ENCODE data around the gene GRIN3B. TPM values are rescaled to one million over a fixed set of nuclear protein-coding genes. Genes with fewer than 3 reads are reported as not detected.

GRIN3B gene
- total and polyA plus RNA-seq, 2 of the 4 experiments (the other 2 are of a cell fraction) = under 0.01 to 0.91 TPM

GRCh38 chr19:1041272-1041834 lies 41.1 kb downstream of the GRIN3B start:
- intact Hi-C loops (cut with micrococcal nuclease) = loop anchor here (2.0 kb wide), 2 partner anchors 53 to 61 kb away; partner anchors contain the start of genes GPX4 and POLR2E
- peak; percentile 1 for ATAC-seq (ENCODE audit: low read depth)

More at GRCh38 chr19:1041272-1041834, 41.1 kb downstream of the GRIN3B start:
- TF ChIP-seq RCOR1 (IDR thresholded peaks at IDR 0.05; ENCODE audit: insufficient replicate concordance, low read length) = peak; percentile 25
- TF ChIP-seq, protein P1, sequence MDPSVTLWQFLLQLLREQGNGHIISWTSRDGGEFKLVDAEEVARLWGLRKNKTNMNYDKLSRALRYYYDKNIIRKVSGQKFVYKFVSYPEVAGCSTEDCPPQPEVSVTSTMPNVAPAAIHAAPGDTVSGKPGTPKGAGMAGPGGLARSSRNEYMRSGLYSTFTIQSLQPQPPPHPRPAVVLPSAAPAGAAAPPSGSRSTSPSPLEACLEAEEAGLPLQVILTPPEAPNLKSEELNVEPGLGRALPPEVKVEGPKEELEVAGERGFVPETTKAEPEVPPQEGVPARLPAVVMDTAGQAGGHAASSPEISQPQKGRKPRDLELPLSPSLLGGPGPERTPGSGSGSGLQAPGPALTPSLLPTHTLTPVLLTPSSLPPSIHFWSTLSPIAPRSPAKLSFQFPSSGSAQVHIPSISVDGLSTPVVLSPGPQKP (IDR thresholded peaks at IDR 0.05; ENCODE audit: borderline replicate concordance, low read depth, low read length) = no peak
- whole genome bisulfite sequencing, 2 experiments (ENCODE audit: extremely low coverage in 2 of 2, insufficient read length in 1 of 2) = 84% methylated on average over 8 of the region's 26 CpGs; no CpG with 5 or more reads in 1 of the 2 experiments
- Histone ChIP-seq H4K5ac (ENCODE audit: low read depth, low read length) (no peak overlapping the region), H2BK120ac (ENCODE audit: low read depth, low read length) (no peak overlapping the region), H3K9me1 (ENCODE audit: insufficient read depth, low read length) (no peaks in the 10 kb centered on the region), H3K36me3 (ENCODE audit: control insufficient read depth, insufficient read depth, low read length) (peaks cover 22% of the 10 kb centered on the region), H4K91ac (ENCODE audit: insufficient read depth, low read depth, low read length) (no peak overlapping the region), H2BK15ac (ENCODE audit: low read depth, low read length) (no peak overlapping the region), H3K4me2 (ENCODE audit: low read depth, low read length) (peak overlapping the region; percentile 77), H2BK5ac (ENCODE audit: low read depth, low read length, poor library complexity, severe bottlenecking) (no peak overlapping the region), H3K4me1 (ENCODE audit: control insufficient read depth, insufficient read depth, low read length) (peaks cover 7% of the 10 kb centered on the region; the same call in 1 of the 2 replicates), H3K27ac (ENCODE audit: insufficient read depth, low read length) (no peak overlapping the region), H2AK5ac (ENCODE audit: low read depth, low read length) (peak overlapping the region; percentile 11; the same call in 1 of the 2 replicates), H3K4ac (ENCODE audit: low read depth, low read length) (no peak overlapping the region), H4K8ac (ENCODE audit: low read depth in 2 of 2, low read length in 2 of 2) (no peak overlapping the region), H3K56ac (ENCODE audit: extremely low read depth, insufficient read depth, low read length) (no peak overlapping the region), H3K9me3 (ENCODE audit: control insufficient read depth, insufficient read depth, low read length) (no peaks in the 10 kb centered on the region), H2AK9ac (replicated peaks; ENCODE audit: low read depth, low read length, poor library complexity) (peak overlapping the region; percentile 23), H2BK20ac (ENCODE audit: low read depth, low read length) (no peak overlapping the region), H3K79me1 (ENCODE audit: low read depth in 1 of 2, low read length in 2 of 2) (peaks cover 0 to 16% of the 10 kb centered on the region in 2 experiments; a peak in 2 of 4 replicates), H3K23ac (ENCODE audit: low read depth, low read length) (no peak overlapping the region), H3K9ac (ENCODE audit: low read depth, low read length) (no peak overlapping the region), H2AFZ (replicated peaks; ENCODE audit: low read length, poor library complexity) (peak overlapping the region; percentile 85), H3K27me3 (ENCODE audit: control insufficient read depth, insufficient read depth, low read length) (no peaks in the 10 kb centered on the region), H3K14ac (replicated peaks; ENCODE audit: low read depth, low read length) (no peak overlapping the region; the same call in 1 of the 2 replicates), H3K18ac (ENCODE audit: low read depth, low read length) (no peak overlapping the region), H3K4me3 (ENCODE audit: insufficient read depth, low read depth, low read length) (peak overlapping the region; percentile 26), H4K20me1 (ENCODE audit: insufficient read depth, low read length) (peaks cover 32% of the 10 kb centered on the region)
- dilution Hi-C loops (cut with HindIII; ENCODE audit: low sequenced_read_pairs, unreplicated experiment) = no loop called here
- no TSS peak for BruUV-seq (replicated peaks)
- in situ Hi-C loops (cut with MboI; ENCODE audit: low sequenced_read_pairs) = no loop called here
- POLR2A ChIA-PET (ENCODE audit: unreplicated experiment) = interaction anchor here (0.8 kb wide), 1 partner anchor 13 kb away, joined by 5 read pairs; no protein-coding TSS in a partner anchor
- no peak for DNase-seq
- CTCF ChIA-PET = no interaction called here

Measured in IMR-90 (cell line).